ENCODE results near the gene NBEA.
"Not testable (repeated sequence)": the region's sequence is repeated elsewhere in the genome, so short reads cannot be mapped to it uniquely, and the experiment has no call there.

The NBEA gene

GRCh38 chr13:35598790-35599369 lies 656.8 kb downstream of the NBEA start:
- no peak for FAIRE-seq

DNA sequence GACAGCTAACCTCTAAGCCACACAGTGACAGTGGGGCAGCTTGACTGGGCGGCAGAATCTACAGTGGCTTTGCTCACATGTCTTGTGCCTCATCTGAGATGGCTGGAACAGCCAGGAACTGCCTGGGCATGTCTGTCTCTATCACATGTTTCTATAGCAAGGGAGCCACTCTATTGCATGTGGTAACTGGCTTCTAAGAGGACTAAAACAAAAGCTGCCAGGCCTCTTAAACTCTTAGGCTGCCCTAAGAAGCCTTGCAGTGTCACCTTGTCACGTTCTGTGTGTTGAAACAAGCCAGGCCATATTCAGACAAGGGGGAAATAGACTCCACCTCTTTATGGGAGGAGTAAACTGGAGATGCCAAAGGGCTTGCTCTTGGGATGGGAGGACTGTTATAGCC lies 657.3 kb downstream of the NBEA start:
- FAIRE-seq = no peak

DNA sequence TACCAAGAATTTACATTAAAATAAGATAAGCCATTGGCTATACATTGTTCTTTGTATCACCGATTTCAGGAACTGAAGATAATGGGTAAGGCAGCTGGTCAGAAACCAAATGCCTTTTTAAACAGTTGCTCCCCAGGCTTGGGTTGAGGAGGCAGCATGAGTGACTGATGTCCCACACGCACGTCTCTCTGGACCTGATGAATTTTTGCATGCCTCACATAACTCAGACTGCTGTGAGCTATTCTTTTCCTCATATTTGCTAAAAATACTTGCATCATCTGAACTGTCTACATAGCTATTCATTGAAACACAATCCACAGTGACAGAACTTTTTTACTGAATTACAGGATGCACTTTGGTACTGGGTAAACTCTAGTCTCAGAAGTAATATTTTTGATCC lies 658.1 kb downstream of the NBEA start:
- FAIRE-seq = no peak

GRCh38 chr13:35603593-35604285 lies 661.7 kb downstream of the NBEA start:
- no peak for FAIRE-seq

GRCh38 chr13:35614666-35615065 lies 672.6 kb downstream of the NBEA start:
- no peak for FAIRE-seq

DNA sequence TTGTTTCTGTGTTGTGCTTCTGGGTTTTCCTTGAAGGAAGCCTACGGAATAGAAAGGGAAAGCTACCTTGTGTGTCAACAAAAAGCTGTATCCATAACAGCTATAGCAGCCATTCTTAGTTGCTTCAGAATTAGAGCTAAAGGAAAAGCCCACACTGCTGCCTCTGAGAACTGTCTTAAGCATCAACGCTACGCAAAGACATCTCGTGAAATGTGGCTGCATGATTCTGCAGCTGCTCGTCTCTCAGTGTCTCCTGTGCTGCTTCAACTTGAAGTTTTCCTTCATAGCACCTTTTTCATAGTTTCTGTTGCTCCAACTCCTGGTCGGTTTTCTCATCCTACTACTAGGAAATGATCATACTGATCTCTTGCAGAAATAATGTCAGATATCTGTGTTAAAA lies 675.4 kb downstream of the NBEA start:
- FAIRE-seq = no peak

GRCh38 chr13:35618565-35619083 lies 676.6 kb downstream of the NBEA start:
- FAIRE-seq = no peak

DNA sequence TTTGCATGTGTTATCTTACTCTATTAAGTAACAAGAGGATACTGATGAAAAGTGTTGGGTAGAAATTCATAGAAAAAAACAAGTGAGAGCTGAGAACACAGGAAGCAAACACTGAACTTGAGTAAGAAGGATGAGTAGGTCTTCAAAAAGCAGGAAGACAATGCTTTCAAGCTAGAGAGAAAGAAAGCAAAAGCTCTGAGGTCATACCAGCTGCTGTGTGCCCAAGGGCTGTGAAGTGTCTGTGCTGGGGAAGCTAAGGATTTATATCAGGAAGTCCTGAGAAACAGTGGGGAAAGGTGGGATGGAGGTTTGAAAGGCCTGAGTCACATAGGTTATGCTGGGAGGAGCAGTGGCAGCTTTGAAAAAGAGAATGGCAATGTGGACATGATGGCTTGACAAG lies 679.9 kb downstream of the NBEA start:
- FAIRE-seq = no peak

GRCh38 chr13:35629026-35629425 lies 687.0 kb downstream of the NBEA start:
- no peak for FAIRE-seq

DNA sequence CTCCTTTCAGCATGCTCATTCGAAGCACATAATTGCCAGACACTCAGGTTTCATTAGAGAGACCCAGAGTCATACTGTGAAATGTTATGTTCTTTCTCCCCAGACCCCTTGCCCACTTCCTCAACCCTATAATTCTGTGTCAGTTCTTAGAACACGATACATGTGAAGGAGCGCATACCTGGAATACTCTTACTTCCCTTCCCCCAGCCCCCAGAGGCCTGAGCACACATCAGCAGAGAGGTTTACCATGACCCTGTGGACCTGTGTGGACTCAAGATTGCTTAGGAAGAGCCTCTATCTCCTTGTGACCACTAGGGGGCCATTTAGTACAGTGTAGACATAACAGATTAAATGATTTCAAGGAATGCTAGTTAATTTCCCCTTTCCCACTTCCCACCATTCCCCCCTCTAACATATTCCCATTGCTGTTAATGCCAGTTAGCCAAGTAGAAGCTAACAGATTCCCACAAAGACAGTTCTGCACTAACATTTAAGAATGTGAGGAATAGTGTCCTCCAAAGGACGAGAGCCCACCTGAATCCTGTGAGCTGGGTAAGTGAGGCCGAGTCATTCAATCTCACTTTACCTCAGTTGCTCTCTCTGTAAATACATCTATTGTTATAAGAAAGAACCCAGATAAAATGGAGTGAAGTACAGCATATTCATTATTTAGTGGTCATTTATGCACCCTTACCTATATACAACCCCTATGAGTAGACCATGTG lies 688.6 kb downstream of the NBEA start:
- no peak for FAIRE-seq

GRCh38 chr13:35631666-35632065 lies 689.6 kb downstream of the NBEA start:
- no peak for FAIRE-seq

GRCh38 chr13:35643625-35644024 lies 701.6 kb downstream of the NBEA start:
- FAIRE-seq = no peak

DNA sequence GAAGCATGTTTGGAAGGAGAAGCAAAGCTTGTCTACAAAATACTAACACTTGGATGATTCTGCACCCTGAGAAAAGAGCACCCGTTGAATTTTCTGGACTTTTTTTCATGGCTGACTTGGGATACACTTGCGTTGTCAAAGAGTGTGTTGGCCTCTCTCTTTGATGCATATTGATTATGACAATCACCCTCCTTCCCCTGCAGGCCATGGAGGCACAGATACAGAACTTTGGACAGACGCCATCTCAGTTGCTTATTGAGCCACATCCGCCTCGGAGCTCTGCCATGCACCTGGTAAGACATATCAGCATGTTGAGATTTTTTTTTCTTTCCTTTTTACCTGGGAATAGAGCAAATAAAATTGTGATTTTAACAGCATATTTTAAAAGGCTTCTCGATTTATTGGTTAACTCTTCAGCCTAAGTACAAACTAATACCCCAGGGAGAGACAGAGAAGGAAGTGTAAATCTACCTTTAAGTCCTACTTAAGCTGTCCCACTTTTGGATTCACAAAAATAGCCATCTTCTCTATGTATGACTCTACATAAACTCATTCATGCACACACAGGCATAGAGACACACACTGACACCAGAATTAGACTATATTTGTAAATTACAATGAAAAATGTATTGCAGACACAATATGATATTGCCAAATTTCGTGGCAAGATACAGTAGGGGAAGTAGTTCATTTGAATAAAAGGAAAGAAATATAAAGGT lies 704.1 kb downstream of the NBEA start:
- FAIRE-seq = no peak

DNA sequence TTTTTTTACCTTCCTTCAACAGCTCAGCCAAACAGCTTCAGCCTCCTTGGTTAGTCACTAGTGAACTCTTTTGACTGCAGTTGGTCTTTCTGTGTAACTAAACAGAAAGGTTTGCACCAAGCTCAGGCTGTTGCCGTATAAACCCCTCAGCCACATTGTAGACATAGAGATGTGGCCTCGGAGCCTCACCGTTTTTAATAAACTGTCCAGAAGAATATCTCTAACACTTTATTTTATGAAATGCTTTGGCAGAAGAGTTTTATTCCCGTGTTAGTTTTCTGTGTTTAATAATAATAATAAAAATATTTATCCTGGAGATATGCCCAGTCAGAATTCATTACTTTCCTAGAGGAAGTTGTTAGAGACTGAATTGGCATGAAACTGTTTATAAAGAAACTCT lies 706.1 kb downstream of the NBEA start:
- FAIRE-seq = no peak

GRCh38 chr13:35649162-35649561 lies 707.1 kb downstream of the NBEA start:
- no peak for FAIRE-seq

GRCh38 chr13:35659796-35660195 lies 717.7 kb downstream of the NBEA start:
- FAIRE-seq = no peak

DNA sequence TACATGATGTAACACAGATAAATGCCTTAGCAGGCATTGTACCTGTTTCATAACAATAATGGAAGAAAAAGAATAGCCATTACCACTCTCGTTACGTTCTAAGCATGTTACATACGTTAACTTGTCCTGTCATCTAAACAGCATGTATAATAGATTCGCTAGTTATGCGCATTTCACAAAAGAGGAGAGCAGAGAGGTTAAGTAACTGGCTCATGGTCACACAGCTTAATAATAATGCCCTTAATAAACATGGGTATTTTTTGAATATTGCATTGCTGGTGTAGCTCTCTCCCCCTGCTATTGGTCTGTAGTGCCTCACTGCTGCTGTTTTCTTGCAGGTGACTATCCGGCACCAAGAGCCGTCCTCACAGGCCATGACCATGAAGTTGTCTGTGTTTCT lies 722.7 kb downstream of the NBEA start:
- no peak for FAIRE-seq

DNA sequence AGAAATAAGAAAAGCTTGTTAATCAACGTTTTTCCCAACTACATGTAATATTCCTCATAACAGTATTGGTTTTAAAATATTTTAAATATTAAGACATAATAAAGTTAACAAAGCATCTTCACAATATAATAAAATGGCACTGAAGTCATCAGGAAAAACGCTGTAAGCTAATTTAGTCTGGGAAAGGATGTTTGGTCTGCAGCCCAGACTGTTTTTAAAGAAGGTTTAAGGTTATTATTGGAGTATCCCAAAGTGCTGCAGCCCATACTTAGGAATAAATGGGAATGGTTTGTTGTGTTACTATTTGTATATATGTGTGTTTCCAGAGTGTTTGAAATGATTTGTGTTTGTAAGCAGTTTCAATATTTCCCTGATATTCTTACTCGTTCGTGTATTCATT lies 727.3 kb downstream of the NBEA start:
- FAIRE-seq = no peak

DNA sequence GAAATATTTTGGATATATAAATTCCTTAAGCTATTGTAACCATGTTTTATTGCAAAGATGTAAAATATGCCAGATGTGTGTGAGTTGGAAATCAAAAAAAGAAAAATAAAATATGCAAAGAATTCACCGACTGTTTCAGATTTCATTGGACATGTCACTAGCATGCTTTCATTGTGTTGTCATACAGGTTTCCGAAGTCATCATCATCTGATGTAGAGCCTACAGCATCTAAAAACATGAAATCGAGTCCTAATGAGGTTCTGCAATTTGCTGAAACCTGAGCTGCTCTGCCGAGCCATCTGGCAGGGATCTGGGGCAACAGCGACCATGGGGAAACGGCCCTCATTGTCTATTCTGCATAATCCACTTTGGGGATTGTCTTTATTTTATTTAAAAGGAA lies 730.5 kb downstream of the NBEA start:
- FAIRE-seq = no peak

DNA sequence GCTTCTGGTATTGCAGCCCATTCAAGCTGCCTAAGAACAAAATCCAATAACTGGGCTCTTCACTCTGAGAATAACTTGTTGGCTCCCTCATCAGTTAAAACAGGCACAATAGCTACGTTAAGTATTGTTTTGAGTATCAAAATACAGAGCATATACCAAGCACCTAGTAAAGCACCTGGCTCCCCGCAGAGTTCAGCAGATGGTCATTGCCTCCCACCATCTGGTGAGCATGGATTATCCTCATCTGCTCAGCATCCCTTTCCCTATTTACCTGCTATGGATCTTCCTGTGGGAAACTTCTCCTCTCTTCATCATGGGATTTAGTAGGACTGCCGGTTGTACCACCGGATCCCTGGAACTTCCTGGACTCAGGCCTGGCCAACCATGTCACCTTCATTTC lies 733.6 kb downstream of the NBEA start:
- no peak for FAIRE-seq

GRCh38 chr13:35677863-35678262 lies 735.8 kb downstream of the NBEA start:
- not testable (repeated sequence) for FAIRE-seq

DNA sequence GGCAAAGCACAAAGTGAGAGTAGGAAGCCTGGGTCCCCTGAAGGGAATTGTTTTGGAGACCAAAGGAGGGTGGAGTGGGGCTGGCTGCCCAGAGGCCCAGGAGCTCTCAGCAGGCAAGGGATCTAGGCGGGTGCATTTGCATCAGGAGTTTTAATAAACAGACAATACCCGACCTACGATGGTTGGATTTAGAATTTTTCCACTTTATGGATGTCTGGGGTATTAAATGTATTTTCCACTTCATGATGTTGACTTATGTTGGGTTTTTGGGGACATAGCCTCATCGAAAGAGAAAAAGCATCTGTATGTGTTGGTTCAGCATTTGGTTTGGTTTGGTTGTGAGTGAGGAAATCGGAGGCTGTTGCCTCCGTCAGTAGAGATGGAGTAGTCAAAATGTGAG lies 739.6 kb downstream of the NBEA start:
- no peak for FAIRE-seq

- FAIRE-seq = no peak
Measured at GRCh38 chr13:35684432-35684831, 742.4 kb downstream of the NBEA start.

Data from colon (tissue), 2 donors.